ENCODE data around the gene IFNB1. TPM values are rescaled to one million over a fixed set of nuclear protein-coding genes. Genes with fewer than 3 reads are reported as not detected.

IFNB1 gene
- total and polyA plus RNA-seq, 2 experiments from 2014 or later = not detected

DNA sequence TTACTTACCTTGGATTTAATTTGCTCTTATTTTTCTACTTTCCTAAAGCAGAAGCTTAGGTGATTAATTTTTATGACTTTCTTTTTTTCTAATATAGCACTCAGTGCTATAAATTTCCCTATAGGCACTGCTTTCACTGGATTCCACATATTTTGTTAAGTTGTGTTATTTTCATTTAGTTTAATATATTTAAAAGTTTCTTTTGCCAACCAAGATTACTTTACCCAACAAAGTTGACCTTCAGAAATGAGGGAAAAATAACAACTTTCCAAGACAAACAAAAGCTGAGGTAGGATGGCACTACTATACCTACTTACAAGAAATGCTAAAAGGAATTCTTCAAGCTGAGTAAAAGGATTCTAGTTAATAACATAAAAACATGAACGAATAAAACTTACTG, 8.8 kb upstream of the IFNB1 start:
- TF ChIP-seq EZH2 (IDR thresholded peaks at IDR 0.05; ENCODE audit: insufficient read depth, poor library complexity, severe bottlenecking) (no peak), EZH2phosphoT487 (IDR thresholded peaks at IDR 0.05; ENCODE audit: insufficient read depth, low read depth) (no peak)
- Histone ChIP-seq H3K4me1 (ENCODE audit: insufficient read depth) (no peaks in the 10 kb centered on the region), H3K9ac (no peak overlapping the region), H3K9me3 (ENCODE audit: low read depth) (no peaks in the 10 kb centered on the region), H3K4me3 (no peak overlapping the region), H2AFZ (no peak overlapping the region), H3K9me2 (ENCODE audit: insufficient read depth) (no peaks in the 10 kb centered on the region), H3K79me2 (ENCODE audit: insufficient read depth) (no peaks in the 10 kb centered on the region), H3K36me3 (ENCODE audit: low read depth) (no peaks in the 10 kb centered on the region), H3K27ac (no peak overlapping the region), H3K27me3 (replicated peaks; ENCODE audit: insufficient read depth) (no peaks in the 10 kb centered on the region), H4K20me1 (ENCODE audit: insufficient read depth) (no peaks in the 10 kb centered on the region), H3F3A (ENCODE audit: insufficient read depth) (no peaks in the 10 kb centered on the region), H3K4me2 (ENCODE audit: unreplicated experiment) (no peak overlapping the region)
- DNase-seq = no peak
- in situ Hi-C loops (cut with MboI) = no loop called here
- 45 to 58% methylated on average over 1 of the region's 1 CpG for WGBS, 2 experiments (ENCODE audit: low coverage in 1 of 2, low lambda C conversion rate in 2 of 2, missing lambda C conversion rate in 2 of 2)

DNA sequence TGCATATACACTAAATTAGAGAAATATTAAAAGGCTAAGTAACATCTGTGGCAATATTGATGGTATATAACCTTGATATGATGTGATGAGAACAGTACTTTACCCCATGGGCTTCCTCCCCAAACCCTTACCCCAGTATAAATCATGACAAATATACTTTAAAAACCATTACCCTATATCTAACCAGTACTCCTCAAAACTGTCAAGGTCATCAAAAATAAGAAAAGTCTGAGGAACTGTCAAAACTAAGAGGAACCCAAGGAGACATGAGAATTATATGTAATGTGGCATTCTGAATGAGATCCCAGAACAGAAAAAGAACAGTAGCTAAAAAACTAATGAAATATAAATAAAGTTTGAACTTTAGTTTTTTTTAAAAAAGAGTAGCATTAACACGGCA, 7.3 kb upstream of the IFNB1 start:
- no peak for DNase-seq
- WGBS, 2 experiments (ENCODE audit: low coverage in 1 of 2, low lambda C conversion rate in 2 of 2, missing lambda C conversion rate in 2 of 2) = 66 to 78% methylated on average over 1 of the region's 1 CpG
- no peak overlapping the region for H2AFZ ChIP-seq
- H3K27ac ChIP-seq = no peak overlapping the region
- no peak overlapping the region for H3K4me2 ChIP-seq (ENCODE audit: unreplicated experiment)
- no peaks in the 10 kb centered on the region for H3K27me3 ChIP-seq (replicated peaks; ENCODE audit: insufficient read depth)
- no peaks in the 10 kb centered on the region for H3F3A ChIP-seq (ENCODE audit: insufficient read depth)
- H4K20me1 ChIP-seq (ENCODE audit: insufficient read depth) = no peaks in the 10 kb centered on the region
- no peaks in the 10 kb centered on the region for H3K79me2 ChIP-seq (ENCODE audit: insufficient read depth)
- no peak overlapping the region for H3K4me3 ChIP-seq
- no peaks in the 10 kb centered on the region for H3K9me2 ChIP-seq (ENCODE audit: insufficient read depth)
- H3K36me3 ChIP-seq (ENCODE audit: low read depth) = no peaks in the 10 kb centered on the region
- H3K9ac ChIP-seq = no peak overlapping the region
- no peaks in the 10 kb centered on the region for H3K9me3 ChIP-seq (ENCODE audit: low read depth)
- TF ChIP-seq EZH2phosphoT487 (IDR thresholded peaks at IDR 0.05; ENCODE audit: insufficient read depth, low read depth) (no peak), EZH2 (IDR thresholded peaks at IDR 0.05; ENCODE audit: insufficient read depth, poor library complexity, severe bottlenecking) (no peak)
- no peaks in the 10 kb centered on the region for H3K4me1 ChIP-seq (ENCODE audit: insufficient read depth)
- in situ Hi-C loops (cut with MboI) = no loop called here

DNA sequence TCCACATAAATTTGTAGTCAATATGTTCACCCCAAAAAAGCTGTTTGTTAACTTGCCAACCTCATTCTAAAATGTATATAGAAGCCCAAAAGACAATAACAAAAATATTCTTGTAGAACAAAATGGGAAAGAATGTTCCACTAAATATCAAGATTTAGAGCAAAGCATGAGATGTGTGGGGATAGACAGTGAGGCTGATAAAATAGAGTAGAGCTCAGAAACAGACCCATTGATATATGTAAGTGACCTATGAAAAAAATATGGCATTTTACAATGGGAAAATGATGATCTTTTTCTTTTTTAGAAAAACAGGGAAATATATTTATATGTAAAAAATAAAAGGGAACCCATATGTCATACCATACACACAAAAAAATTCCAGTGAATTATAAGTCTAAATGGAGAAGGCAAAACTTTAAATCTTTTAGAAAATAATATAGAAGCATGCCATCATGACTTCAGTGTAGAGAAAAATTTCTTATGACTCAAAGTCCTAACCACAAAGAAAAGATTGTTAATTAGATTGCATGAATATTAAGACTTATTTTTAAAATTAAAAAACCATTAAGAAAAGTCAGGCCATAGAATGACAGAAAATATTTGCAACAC, 6.6 kb upstream of the IFNB1 start:
- no peaks in the 10 kb centered on the region for H3K4me1 ChIP-seq (ENCODE audit: insufficient read depth)
- H3K4me3 ChIP-seq = no peak overlapping the region
- TF ChIP-seq EZH2 (IDR thresholded peaks at IDR 0.05; ENCODE audit: insufficient read depth, poor library complexity, severe bottlenecking) (no peak), EZH2phosphoT487 (IDR thresholded peaks at IDR 0.05; ENCODE audit: insufficient read depth, low read depth) (no peak)
- in situ Hi-C loops (cut with MboI) = no loop called here
- H3K4me2 ChIP-seq (ENCODE audit: unreplicated experiment) = no peak overlapping the region
- no peaks in the 10 kb centered on the region for H3K9me2 ChIP-seq (ENCODE audit: insufficient read depth)
- no peak for DNase-seq
- H2AFZ ChIP-seq = no peak overlapping the region
- no peaks in the 10 kb centered on the region for H3K9me3 ChIP-seq (ENCODE audit: low read depth)
- H3K27me3 ChIP-seq (replicated peaks; ENCODE audit: insufficient read depth) = no peaks in the 10 kb centered on the region
- H4K20me1 ChIP-seq (ENCODE audit: insufficient read depth) = no peaks in the 10 kb centered on the region
- no peaks in the 10 kb centered on the region for H3K79me2 ChIP-seq (ENCODE audit: insufficient read depth)
- H3K36me3 ChIP-seq (ENCODE audit: low read depth) = no peaks in the 10 kb centered on the region
- H3K27ac ChIP-seq = no peak overlapping the region
- no peaks in the 10 kb centered on the region for H3F3A ChIP-seq (ENCODE audit: insufficient read depth)
- H3K9ac ChIP-seq = no peak overlapping the region

DNA sequence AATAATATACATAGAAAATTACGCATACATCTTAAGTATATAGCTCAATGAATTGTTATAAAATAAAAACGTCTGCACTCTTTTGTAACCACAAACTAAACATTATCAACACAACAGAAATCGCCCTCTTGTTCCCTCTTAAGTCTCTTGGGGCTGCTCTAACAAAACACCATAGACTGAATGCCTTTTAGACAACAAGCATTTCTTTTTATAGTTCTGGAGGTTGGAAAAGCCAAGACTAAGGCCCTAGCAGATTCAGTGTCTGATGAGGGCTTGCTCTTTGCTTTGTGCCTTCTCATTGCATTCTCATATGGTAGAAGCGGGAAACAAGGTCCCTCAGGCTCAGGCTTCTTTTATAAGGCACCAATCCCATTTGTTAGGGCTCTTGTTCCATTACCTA, 4.9 kb upstream of the IFNB1 start:
- Histone ChIP-seq H4K20me1 (ENCODE audit: insufficient read depth) (no peaks in the 10 kb centered on the region), H3K27ac (no peak overlapping the region), H3K9me3 (ENCODE audit: low read depth) (no peaks in the 10 kb centered on the region), H2AFZ (no peak overlapping the region), H3K9ac (no peak overlapping the region), H3F3A (ENCODE audit: insufficient read depth) (no peaks in the 10 kb centered on the region), H3K9me2 (ENCODE audit: insufficient read depth) (no peaks in the 10 kb centered on the region), H3K4me2 (ENCODE audit: unreplicated experiment) (no peak overlapping the region), H3K4me1 (ENCODE audit: insufficient read depth) (no peaks in the 10 kb centered on the region), H3K4me3 (no peak overlapping the region), H3K27me3 (replicated peaks; ENCODE audit: insufficient read depth) (no peaks in the 10 kb centered on the region), H3K79me2 (ENCODE audit: insufficient read depth) (no peaks in the 10 kb centered on the region), H3K36me3 (ENCODE audit: low read depth) (no peaks in the 10 kb centered on the region)
- 50 to 57% methylated on average over 4 of the region's 4 CpGs for WGBS, 2 experiments (ENCODE audit: low coverage in 1 of 2, low lambda C conversion rate in 2 of 2, missing lambda C conversion rate in 2 of 2)
- no peak for DNase-seq
- in situ Hi-C loops (cut with MboI) = no loop called here
- no peak for TF ChIP-seq EZH2phosphoT487 (IDR thresholded peaks at IDR 0.05; ENCODE audit: insufficient read depth, low read depth)
- TF ChIP-seq EZH2 (IDR thresholded peaks at IDR 0.05; ENCODE audit: insufficient read depth, poor library complexity, severe bottlenecking) = no peak

DNA sequence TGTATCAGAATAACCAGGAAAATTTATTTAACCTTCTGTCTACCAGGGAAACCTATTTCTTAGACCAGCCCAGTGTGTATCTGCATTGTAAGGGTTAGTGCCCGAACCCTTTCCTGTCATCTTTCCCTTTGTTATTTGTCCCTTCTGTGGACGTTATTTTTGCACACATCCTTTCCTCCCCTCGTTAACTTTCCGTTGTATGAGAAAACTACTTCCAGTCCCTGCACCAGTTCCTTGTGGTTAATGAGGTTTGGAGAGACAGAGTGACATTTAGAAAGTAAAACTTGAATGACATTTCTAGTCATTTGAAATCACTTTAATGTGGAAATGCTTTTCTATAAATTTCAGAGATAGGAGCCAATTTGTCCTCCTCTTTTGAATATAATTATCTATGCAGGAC, 4.3 kb upstream of the IFNB1 start:
- Histone ChIP-seq H3K4me3 (no peak overlapping the region), H3K9ac (no peak overlapping the region), H3F3A (ENCODE audit: insufficient read depth) (no peaks in the 10 kb centered on the region), H4K20me1 (ENCODE audit: insufficient read depth) (no peaks in the 10 kb centered on the region), H3K4me2 (ENCODE audit: unreplicated experiment) (no peak overlapping the region), H3K4me1 (ENCODE audit: insufficient read depth) (no peaks in the 10 kb centered on the region), H3K79me2 (ENCODE audit: insufficient read depth) (no peaks in the 10 kb centered on the region), H3K27me3 (replicated peaks; ENCODE audit: insufficient read depth) (no peaks in the 10 kb centered on the region), H3K9me3 (ENCODE audit: low read depth) (no peaks in the 10 kb centered on the region), H2AFZ (no peak overlapping the region), H3K9me2 (ENCODE audit: insufficient read depth) (no peaks in the 10 kb centered on the region), H3K36me3 (ENCODE audit: low read depth) (no peaks in the 10 kb centered on the region), H3K27ac (no peak overlapping the region)
- 67% methylated on average over 4 of the region's 4 CpGs for WGBS, 2 experiments (ENCODE audit: low coverage in 1 of 2, low lambda C conversion rate in 2 of 2, missing lambda C conversion rate in 2 of 2)
- no peak for DNase-seq
- in situ Hi-C loops (cut with MboI) = no loop called here
- TF ChIP-seq EZH2phosphoT487 (IDR thresholded peaks at IDR 0.05; ENCODE audit: insufficient read depth, low read depth) (no peak), EZH2 (IDR thresholded peaks at IDR 0.05; ENCODE audit: insufficient read depth, poor library complexity, severe bottlenecking) (no peak)
